Activated naive CD4-positive, alpha-beta T cell (primary cell): ENCODE data around the gene LSS.

Source experiments
- DNase-seq, 4 experiments: peaks; one replicate each; lab custom pipeline; 2025; lab: John Stamatoyannopoulos, UW

Gene LSS

GRCh38 chr21:46228345-46229051 is at the start of gene LSS:
Gene LSS (minus strand): TSS chr21:46228774. CDS start chr21:46228745, 29 bp downstream.
- DNase-seq = peak; percentile 79 to 98 (median 89)

- DNase-seq = no peak
These were observed 46.3 kb upstream of the LSS start for GRCh38 chr21:46274797-46275390.

GRCh38 chr21:46273341-46273740 is 44.8 kb upstream of the LSS start:
- DNase-seq = no peak

- DNase-seq = no peak
These were observed 40.9 kb upstream of the LSS start for GRCh38 chr21:46269466-46269865.

- DNase-seq = no peak
These were observed 39.8 kb upstream of the LSS start for GRCh38 chr21:46268371-46268770.

- DNase-seq = no peak
These were observed 38.4 kb upstream of the LSS start for GRCh38 chr21:46266946-46267345.

- no peak for DNase-seq
These were observed 37.4 kb upstream of the LSS start for GRCh38 chr21:46265736-46266525.

- no peak for DNase-seq
These were observed 36.1 kb upstream of the LSS start for GRCh38 chr21:46264690-46265144.

- DNase-seq = no peak
These were observed 35.6 kb upstream of the LSS start for GRCh38 chr21:46264046-46264689.

GRCh38 chr21:46256501-46256994 is 28.0 kb upstream of the LSS start:
- no peak for DNase-seq

GRCh38 chr21:46255758-46256337 is 27.3 kb upstream of the LSS start:
- DNase-seq = no peak

GRCh38 chr21:46255166-46255565 is 26.6 kb upstream of the LSS start:
- no peak for DNase-seq

- DNase-seq = no peak
These were observed 25.8 kb upstream of the LSS start for GRCh38 chr21:46254208-46254975.

- no peak for DNase-seq
These were observed 25.1 kb upstream of the LSS start for GRCh38 chr21:46253610-46254124.

GRCh38 chr21:46252840-46253239 is 24.3 kb upstream of the LSS start:
- no peak for DNase-seq

GRCh38 chr21:46250146-46250725 is 21.7 kb upstream of the LSS start:
- no peak for DNase-seq

GRCh38 chr21:46248827-46249226 is 20.3 kb upstream of the LSS start:
- no peak for DNase-seq

GRCh38 chr21:46248422-46248782 is 19.8 kb upstream of the LSS start:
- DNase-seq = no peak

- no peak for DNase-seq
These were observed 19.3 kb upstream of the LSS start for GRCh38 chr21:46247699-46248421.

- no peak for DNase-seq
These were observed 17.8 kb upstream of the LSS start for GRCh38 chr21:46246345-46246744.
